Effector memory CD4-positive, alpha-beta T cell (primary cell): ENCODE results near the gene CCDC47.

Experiments
- DNase-seq, 3 donors: peaks; one replicate each; pipeline ENCODE4 v3.0.0-alpha.2; 2020
- H3K27ac ChIP-seq: 2 replicates; pipeline ENCODE4 v1.7.0; 2013; ENCODE audit warnings: mild to moderate bottlenecking, low read length, moderate library complexity; ENCODE audit not compliant: insufficient read depth, poor library complexity, severe bottlenecking
- H3K27me3 ChIP-seq: replicated peaks from 2 replicates; pipeline ENCODE4 v1.7.0; 2013; ENCODE audit warnings: mild to moderate bottlenecking, low read length; ENCODE audit not compliant: insufficient read depth, control insufficient read depth, poor library complexity, severe bottlenecking
- H3K36me3 ChIP-seq: 2 replicates; pipeline ENCODE4 v1.7.0; 2013; ENCODE audit warnings: mild to moderate bottlenecking, low read length, moderate library complexity; ENCODE audit not compliant: control insufficient read depth, insufficient read depth
- H3K4me1 ChIP-seq: 2 replicates; pipeline ENCODE4 v1.7.0; 2013; ENCODE audit warnings: low read length, mild to moderate bottlenecking; ENCODE audit not compliant: control insufficient read depth, insufficient read depth, poor library complexity, severe bottlenecking
- H3K4me3 ChIP-seq: 2 replicates; pipeline ENCODE4 v1.7.0; 2013; ENCODE audit warnings: low read length, low read depth, mild to moderate bottlenecking; ENCODE audit not compliant: insufficient read depth, poor library complexity, severe bottlenecking
- H3K9me3 ChIP-seq: 2 replicates; pipeline ENCODE4 v1.7.0; 2013; ENCODE audit warnings: mild to moderate bottlenecking, low read length, moderate library complexity; ENCODE audit not compliant: control insufficient read depth

The CCDC47 gene

DNA sequence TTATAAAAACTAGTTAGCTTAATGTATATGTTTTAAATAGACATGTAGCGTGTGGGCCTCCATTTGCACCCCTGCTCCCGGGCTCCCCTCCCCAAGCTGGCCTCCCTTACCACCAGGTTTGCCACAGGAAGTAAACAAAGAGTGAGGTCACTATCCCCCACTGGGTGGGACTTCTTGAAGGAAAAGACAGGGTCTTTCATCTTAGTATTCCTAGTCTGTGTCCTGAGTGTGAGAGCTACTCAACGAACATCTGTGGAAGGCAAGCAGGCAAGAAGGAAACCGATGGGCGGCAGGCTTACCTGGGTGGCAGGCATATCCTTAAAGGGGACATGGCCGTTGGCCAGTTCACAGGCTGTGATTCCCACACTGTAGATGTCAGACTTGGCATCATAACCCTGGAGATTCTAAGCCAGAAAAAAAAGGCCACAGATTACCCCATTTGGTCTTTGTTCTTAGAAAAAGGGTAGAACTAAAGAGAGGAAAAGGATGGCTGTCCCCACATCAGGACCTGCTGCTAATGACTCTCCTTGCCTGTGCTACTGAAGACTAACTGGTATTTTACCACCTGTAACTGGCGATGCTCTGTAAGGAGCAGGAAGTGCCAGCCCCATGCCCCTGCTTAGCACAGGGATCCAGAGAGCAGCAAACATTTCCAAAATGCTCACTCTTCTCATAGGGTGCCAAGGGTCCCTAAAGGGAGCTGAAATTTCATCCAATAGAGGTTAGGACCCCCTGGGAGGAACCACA is 66.9 kb downstream of the CCDC47 start:
- peaks cover 84% of the 10 kb centered on the region for H3K4me1 ChIP-seq
- no peaks in the 10 kb centered on the region for H3K9me3 ChIP-seq
- H3K36me3 ChIP-seq: peaks cover 5% of the 10 kb centered on the region
- DNase-seq: peak in 1 of 3 donors; percentile 11
- H3K27me3 ChIP-seq: no peaks in the 10 kb centered on the region
- peak overlapping the region; percentile 44 for H3K4me3 ChIP-seq
- peak overlapping the region; percentile 66 for H3K27ac ChIP-seq

DNA sequence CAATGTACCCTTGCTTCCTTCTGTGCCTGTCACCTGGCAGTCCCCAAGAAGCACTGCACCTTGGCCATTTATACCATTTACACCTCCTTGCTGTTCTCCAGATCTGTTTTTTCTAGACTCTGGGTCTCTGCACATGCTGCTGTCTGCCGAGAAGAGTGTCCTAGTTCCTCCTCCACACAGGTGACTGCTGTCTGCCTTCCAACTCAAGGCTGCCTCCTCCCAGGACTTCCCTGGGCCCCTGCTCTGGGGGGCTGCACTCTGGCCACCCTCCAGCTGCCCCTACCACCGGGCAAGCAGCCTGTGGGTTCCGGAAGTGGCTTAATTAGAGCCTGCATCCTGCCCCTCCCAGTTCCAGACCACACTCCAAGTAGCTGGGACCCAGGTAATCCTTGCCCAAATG is 67.7 kb downstream of the CCDC47 start:
- Histone ChIP-seq H3K9me3 (no peaks in the 10 kb centered on the region), H3K27me3 (no peaks in the 10 kb centered on the region), H3K27ac (peak overlapping the region; percentile 66), H3K36me3 (peaks cover 5% of the 10 kb centered on the region), H3K4me1 (peaks cover 93% of the 10 kb centered on the region), H3K4me3 (no peak overlapping the region)
- DNase-seq: no peak

DNA sequence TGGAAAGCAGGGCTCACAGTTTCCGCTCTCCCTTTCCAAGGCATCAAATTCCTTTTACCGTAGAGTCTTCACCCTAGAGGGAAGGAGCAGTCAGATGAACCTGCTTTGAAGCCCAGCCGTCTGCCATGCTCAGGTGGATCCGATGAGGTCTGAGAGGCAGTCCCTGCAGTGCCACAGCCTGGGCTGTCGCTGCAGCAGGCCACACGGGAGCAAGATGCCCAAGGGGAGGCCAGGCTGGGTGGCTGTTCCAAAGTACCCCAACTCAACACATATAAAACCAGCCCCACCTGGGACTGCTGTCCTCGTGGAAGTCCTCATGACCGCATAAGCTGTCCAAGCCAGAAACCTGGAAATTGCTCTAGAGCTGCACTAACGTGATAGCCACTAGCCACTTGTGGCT is 68.6 kb downstream of the CCDC47 start:
- Histone ChIP-seq H3K9me3 (no peaks in the 10 kb centered on the region), H3K27ac (peak overlapping the region; percentile 41), H3K36me3 (peaks cover 5% of the 10 kb centered on the region)

DNA sequence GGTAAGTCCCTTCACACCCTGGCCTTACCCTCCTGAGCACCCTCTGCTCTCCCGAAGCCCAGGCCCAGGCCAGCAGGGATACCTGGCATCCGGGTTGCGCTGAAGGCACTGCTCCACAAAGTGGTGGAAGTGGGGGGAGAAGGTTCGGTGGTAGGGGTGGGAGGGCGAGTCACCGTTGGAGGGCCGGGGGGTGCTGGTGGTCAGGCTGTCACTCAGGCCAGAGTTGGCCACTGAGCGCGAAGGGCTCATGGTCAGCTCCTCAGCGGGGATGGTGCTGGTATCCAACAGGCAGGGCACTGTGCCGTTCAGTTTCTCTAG is 69.2 kb downstream of the CCDC47 start:
- Histone ChIP-seq H3K27me3 (no peaks in the 10 kb centered on the region), H3K27ac (peak overlapping the region; percentile 86), H3K4me3 (no peak overlapping the region), H3K9me3 (no peaks in the 10 kb centered on the region), H3K4me1 (peaks cover 79% of the 10 kb centered on the region), H3K36me3 (peaks cover 5% of the 10 kb centered on the region)
- DNase-seq: no peak

More for the DNA sequence above, 68.6 kb downstream of the CCDC47 start:
- no peak for DNase-seq
- no peaks in the 10 kb centered on the region for H3K27me3 ChIP-seq
- H3K4me3 ChIP-seq: no peak overlapping the region
- peaks cover 86% of the 10 kb centered on the region for H3K4me1 ChIP-seq

DNA sequence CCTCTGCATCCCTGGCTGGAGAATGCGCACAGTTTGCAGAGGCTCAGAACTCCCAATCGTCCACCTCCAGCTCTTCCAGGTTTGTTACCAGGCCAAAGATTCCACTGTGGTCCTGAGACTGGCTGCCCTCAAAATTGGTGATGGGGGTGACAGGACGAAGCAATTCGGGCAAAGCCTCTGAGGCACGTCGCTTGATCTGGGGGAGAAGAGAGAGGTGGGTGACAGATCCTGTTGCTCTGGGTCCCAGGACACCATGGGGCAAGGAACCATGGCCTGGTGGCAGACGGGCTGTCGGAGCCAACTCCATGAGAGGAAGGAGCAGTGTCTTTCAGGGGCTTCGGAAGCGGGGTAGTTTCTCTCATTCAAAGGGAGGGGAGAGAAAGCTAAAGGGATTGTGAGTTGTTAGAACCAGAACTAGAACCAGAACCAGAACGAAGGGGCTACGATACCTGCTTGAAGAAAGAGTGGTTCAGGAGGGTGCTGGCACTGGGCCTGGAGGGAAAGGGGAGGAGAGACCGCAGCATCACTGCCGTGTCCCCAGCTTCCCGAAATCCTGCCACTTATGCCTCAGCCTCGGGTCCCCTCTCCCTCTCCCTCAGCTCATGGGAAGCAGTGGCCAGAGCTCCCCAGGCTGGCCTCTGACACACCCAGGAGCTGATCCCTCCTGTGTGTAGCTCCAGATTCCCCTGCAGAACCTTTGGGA is 69.7 kb downstream of the CCDC47 start:
- Histone ChIP-seq H3K9me3 (no peaks in the 10 kb centered on the region), H3K27me3 (no peaks in the 10 kb centered on the region), H3K4me1 (peaks cover 74% of the 10 kb centered on the region), H3K36me3 (peaks cover 10% of the 10 kb centered on the region), H3K27ac (peak overlapping the region; percentile 86), H3K4me3 (no peak overlapping the region)
- DNase-seq: no peak

DNA sequence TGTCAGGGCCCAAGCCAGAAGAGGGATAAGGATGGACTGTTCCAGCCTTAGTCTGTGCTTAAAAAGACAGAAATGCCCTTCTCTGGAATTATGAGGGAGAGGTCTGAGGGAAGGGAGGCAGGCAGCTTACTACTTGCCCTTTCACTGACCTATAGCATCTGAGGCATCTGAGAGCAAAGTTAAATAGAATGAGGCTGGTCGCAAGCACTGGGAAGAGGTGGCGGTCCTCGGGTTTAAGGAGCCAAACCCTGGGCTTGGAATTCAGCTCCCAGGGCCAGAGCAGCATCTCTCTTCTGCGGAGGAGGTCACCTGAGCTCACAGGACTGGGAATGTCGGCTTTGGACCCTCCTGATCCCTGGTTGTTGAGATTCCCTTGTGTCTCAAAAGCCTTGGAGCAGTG is 70.4 kb downstream of the CCDC47 start:
- peaks cover 71% of the 10 kb centered on the region for H3K4me1 ChIP-seq
- no peaks in the 10 kb centered on the region for H3K27me3 ChIP-seq

DNA sequence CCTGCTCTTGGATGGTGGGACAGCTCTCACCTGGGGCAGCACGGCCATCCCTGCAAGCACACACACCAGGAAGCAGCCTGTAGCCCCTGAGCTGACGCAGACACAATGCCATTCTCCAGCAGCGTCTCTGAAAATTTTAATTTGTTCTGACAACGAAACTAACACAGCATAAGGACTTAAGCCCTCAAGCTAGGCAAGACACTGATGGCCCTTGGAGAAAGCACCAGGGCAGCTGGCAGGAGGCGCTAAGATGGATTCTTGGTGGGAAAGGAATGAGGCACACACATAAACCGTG is 70.7 kb downstream of the CCDC47 start:
- H3K36me3 ChIP-seq: peaks cover 19% of the 10 kb centered on the region
- peak overlapping the region; percentile 38 for H3K4me3 ChIP-seq
- H3K9me3 ChIP-seq: no peaks in the 10 kb centered on the region
- H3K4me1 ChIP-seq: peaks cover 73% of the 10 kb centered on the region
- no peak for DNase-seq
- no peaks in the 10 kb centered on the region for H3K27me3 ChIP-seq
- peak overlapping the region; percentile 86 for H3K27ac ChIP-seq

More for the DNA sequence above, 70.4 kb downstream of the CCDC47 start:
- Histone ChIP-seq H3K36me3 (peaks cover 17% of the 10 kb centered on the region), H3K9me3 (no peaks in the 10 kb centered on the region), H3K27ac (peak overlapping the region; percentile 86), H3K4me3 (peak overlapping the region; percentile 38)
- no peak for DNase-seq

DNA sequence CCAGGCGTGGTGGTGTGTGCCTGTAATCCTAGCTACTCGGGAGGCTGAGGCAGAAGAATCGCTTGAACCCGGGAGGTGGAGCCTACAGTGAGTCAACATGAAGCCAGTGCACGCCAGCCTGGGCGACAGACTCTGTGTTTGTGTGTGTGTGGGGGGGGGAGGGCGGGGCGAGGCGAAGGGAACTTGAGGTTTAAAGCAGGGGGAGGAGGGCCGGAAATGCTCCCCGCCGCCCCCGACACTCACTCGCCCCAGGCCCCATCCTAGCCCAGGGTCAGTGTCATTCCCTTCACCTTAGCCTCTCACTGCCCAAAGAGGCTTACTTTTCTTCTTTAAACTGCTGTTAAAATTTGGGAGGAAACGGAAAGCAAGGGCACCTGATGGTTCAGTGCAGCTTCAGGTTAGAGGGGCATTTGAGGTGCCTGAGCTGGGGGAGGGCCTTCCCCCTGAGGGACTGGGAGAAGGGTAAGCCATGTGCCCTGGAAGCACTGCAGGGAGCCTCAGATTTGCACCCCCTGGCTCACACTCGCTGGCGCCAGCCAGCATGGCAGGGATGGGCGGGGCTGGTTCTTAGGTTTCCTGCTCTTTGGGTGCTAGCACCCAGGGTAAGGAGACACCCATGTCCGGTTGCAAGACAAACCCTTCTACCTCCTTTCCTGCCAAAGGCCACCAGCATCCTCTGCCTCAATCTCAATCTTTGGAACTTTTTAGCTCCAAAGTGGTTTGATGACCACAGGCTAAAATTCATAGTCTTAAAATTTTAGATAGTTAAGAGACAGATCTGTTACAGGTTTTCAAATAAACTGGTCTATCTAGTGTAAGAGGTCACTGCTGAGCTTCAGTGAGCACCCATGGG is 71.3 kb downstream of the CCDC47 start:
- Histone ChIP-seq H3K27me3 (no peaks in the 10 kb centered on the region), H3K9me3 (no peaks in the 10 kb centered on the region), H3K4me1 (peaks cover 76% of the 10 kb centered on the region), H3K27ac (peak overlapping the region; percentile 86), H3K4me3 (peak overlapping the region; percentile 38), H3K36me3 (peaks cover 22% of the 10 kb centered on the region)
- DNase-seq: peak; percentile 62 to 69 (median 66)

DNA sequence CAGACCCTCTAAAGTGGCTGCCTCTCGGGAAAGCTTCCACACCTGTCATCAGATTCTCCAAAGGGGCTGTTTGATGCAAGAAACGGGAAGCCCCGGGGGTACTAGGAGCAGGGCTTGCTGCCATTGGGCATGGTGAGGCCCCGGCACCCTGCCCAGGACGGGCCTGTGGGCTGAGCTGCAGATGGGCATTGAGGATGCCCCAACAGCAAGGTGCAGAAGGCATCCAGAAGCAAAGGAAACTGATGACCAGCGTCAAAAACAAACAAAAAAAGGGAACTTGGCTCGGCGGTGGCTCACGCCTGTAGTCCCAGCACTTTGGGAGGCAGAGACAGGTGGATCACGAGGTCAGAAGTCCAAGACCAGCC is 72.0 kb downstream of the CCDC47 start:
- H3K36me3 ChIP-seq: peaks cover 28% of the 10 kb centered on the region
- peak overlapping the region; percentile 86 for H3K27ac ChIP-seq
- H3K27me3 ChIP-seq: no peaks in the 10 kb centered on the region
- H3K4me3 ChIP-seq: peak overlapping the region; percentile 38
- no peak for DNase-seq
- no peaks in the 10 kb centered on the region for H3K9me3 ChIP-seq
- H3K4me1 ChIP-seq: peaks cover 76% of the 10 kb centered on the region
